ENCODE measurements around the gene ELAPOR1.
A peak's percentile ranks its signal among the peaks of the same experiment; 100 is the strongest.

DNA sequence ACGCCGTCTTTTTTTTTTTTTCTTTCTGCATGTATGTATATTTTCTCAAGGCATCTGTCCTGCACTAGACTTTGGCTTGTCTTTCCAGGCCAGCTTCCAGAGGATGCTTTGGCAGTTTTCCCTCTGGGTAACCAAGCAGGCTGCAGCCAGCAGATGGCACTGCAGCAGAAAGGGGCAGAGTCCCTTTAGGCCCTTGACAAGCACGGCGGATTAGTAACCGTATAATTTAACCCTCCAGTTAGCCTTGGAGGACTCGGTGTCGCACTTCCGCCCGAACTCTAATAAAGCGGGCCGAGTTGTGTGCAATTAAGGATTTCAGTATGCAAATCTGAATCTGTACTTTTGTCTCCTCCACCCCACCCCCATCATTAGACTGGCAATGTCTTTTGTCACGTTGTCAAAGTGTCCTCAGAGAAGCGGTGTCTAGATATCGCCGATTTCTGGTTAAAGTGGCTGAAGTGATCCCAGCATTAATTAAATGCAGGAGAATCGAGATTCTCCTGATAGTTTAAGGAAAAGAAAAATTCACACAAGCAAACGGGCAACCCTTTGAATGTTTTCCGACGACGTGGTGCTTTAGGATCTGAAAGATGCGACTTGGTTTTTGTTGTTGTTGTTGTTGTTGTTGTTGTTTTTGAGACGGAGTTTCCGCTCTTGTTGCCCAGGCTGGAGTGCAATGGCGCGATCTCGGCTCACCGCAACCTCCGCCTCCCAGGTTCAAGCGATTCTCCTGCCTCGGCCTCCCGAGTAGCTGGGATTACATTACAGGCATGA, 24.5 kb upstream of the ELAPOR1 start:
- TF ChIP-seq CTCF (IDR thresholded peaks at IDR 0.05), result peak in 11 of 12 donors; percentile 36 to 66 (median 51)
- TF ChIP-seq POLR2A (IDR thresholded peaks at IDR 0.05), result no peak
